HG02970 (cell line): Measurements from ENCODE around the gene ANKRD36.
"Not testable (repeated sequence)": the region's sequence is repeated elsewhere in the genome, so short reads cannot be mapped to it uniquely, and the experiment has no call there.

ENCODE experiments used
- ATAC-seq: cut with Tn5 transposase; IDR thresholded peaks from one replicate; pipeline ENCODE4 v1.9.1; 2021; ENCODE audit warnings: mild to moderate bottlenecking, moderate library complexity, moderate number of reproducible peaks; ENCODE audit not compliant: unreplicated experiment, low FRiP score

ANKRD36 gene

DNA sequence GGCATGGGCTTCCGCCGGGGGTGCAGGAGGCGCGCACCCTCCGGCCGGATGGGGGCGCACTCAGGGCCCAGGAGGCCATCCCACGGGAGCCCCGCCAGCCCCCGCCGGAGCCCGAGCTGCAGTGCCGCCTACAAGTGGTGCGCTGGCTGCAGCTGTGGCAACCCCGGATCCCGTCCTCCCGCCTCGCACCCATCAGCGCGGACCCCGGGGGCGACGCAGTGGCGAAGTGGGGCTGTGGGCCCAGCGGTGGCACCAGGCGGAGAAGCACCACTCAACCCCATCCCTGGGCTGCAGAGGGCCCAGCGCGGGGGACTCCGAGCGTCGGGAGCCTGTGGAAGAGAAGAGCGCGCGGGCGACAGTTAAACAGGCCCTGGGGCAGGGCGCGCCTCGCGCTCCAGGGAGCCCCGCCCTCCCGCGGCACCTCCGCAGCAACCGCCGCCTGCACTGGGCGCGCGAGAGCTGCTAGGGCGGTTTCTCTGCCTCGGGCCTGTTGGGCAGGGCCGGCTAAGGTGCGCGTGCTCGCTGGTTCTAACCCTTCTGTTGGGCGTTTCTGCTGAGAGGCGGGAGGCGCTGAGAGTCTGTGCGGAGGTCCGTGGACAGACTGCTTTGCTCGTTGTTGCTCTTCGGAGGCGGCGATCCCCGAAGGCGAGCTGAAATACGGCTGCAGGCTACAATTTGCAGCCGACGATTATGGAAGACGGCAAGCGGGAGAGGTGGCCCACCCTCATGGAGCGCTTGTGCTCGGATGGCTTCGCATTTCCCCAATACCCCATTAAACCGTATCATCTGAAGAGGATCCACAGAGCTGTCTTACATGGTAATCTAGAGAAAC lies at the start of gene ANKRD36:
Gene ANKRD36 (plus strand): TSS at position 104 of the 832 bp plus-strand sequence. CDS start 587 bp downstream, at position 691.
- ATAC-seq: peak; percentile 85

- not testable (repeated sequence) for ATAC-seq
These were observed 46.9 kb upstream of the ANKRD36 start for GRCh38 chr2:97066030-97066429.

DNA sequence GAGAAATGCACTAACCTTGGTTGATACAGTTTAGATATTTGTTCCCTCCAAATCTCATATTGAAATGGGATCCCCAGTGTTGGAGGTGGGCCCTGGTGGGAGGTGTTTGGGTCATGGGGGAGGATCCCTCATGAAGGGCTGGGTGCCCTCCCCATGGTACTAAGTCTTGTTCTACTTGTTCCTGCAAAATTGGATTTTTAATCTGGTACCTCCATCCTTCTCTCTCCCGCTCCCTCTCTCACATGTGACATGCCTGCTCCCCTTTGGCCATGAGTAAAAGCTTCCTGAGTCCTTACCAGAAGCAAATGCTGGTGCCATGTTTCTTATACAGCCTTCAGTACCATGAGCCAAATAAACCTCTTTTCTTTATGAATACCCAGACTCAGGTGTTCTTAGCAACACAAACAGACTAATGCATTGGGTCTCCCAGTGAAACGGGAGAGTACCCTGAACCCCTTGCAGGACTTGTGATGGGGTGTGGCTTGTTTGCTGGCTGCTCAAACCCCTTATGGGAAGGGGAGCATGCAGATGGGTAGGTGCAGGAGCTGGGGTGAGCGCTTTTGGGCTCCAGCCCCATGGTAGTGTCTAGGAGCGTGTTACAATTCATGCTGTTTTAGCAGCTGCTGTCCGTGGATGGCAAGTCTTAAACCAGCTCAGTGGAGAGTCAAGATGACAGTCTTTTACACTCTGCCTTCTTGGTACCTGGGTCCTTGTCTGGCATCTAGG lies 45.5 kb upstream of the ANKRD36 start:
- ATAC-seq: no peak

- ATAC-seq: no peak
These were observed 44.9 kb upstream of the ANKRD36 start for GRCh38 chr2:97068074-97068473.

DNA sequence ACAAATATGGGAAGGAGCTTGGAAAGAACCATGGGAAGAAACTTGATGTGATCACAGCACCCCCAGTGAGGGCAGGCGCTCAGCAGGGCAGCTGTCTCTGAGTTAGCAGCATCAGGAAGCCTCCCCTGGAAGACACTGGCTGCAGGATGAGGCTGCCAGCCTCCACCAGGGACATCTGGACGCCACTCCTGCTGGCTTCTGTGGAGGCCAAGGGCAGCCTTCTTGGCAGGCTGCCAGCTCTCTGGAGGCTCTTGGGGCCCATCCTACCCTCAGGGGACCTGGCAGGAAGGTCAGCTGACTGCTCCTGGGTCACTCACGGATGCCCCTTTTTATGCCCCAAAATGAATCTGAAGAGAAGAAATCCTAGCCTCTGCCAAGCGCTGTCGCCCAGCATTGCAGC lies 44.2 kb upstream of the ANKRD36 start:
- ATAC-seq: not testable (repeated sequence)

DNA sequence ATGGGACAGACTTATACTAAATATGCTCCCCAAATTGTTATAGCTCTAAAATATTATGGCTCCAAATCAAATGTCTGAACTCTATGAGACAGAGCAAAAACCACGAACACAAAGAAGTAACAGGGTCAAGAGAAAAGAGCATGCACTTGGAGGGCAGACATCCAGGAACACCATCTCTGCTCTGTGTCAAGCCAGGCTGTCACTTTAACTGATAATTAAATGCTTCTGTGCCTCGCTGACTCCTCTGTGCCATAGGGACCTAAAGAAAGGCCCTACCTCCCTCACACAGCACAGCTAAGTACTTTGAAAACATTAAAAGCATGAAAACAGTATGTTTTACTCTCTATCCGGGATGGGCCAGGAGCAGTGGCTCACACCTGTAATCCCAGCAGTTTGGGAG lies 42.0 kb upstream of the ANKRD36 start:
- not testable (repeated sequence) for ATAC-seq

- ATAC-seq: not testable (repeated sequence)
These were observed 35.7 kb upstream of the ANKRD36 start for GRCh38 chr2:97077213-97077612.

- ATAC-seq: not testable (repeated sequence)
These were observed 32.1 kb upstream of the ANKRD36 start for GRCh38 chr2:97080855-97081254.

DNA sequence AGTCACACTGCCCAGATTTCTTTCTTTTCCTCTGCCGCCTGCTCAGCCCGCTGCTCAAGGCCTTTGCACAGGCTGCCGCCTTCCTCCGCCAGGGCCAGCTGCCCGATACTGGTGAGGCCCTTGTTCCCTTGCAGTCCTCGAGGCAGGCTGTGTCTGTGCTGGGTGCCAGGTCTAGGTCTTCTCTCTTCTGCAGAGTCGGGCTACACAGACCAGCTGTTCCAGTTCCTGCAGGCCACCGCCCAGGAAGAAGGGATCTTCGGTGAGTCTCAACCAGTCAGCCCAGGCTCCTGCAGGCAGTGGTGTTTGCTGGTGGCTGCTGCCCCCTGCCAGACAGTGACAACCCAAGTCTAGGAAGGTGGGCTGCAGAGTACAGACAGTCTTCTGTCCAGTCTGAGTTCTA lies 30.7 kb upstream of the ANKRD36 start:
- ATAC-seq: not testable (repeated sequence)

- not testable (repeated sequence) for ATAC-seq
These were observed 29.4 kb upstream of the ANKRD36 start for GRCh38 chr2:97083516-97083915.

DNA sequence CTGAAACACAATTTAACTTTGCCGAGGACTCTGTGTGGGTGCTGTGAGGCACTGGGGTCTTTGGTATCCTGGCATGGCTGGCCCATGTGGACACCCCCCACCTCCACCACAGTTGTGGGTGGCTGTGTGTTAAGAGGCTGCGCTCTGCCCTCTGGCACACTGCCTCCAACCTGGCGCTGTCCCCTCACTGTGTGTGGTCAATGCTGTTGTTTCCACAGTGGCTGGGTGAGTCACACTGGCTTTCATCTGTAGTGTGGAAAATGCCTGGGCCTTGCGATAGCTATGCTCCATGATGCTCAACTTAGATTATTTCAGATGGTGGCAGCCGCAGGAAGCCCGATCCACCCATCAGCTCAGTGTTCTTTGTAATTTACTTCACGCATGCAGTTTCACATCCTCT lies 27.9 kb upstream of the ANKRD36 start:
- ATAC-seq: not testable (repeated sequence)

DNA sequence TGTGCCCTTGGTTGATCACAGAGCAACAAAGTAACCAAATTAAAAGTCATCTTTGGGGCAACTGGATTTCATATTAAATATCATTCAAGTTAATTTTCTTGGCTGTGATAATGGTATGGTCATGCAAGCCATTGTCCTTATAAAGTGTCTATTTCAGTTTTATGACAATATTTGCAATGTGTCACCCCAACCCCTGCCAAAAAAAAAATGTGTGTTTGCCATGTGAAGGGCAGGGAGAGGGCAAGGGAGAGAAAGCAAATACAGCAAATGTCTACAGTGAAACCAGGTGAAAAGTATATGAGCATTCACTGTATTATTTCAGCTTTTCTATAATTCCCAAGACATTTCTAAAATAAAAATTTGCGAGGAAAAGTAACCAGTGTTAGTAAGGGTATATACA lies 24.2 kb upstream of the ANKRD36 start:
- not testable (repeated sequence) for ATAC-seq

DNA sequence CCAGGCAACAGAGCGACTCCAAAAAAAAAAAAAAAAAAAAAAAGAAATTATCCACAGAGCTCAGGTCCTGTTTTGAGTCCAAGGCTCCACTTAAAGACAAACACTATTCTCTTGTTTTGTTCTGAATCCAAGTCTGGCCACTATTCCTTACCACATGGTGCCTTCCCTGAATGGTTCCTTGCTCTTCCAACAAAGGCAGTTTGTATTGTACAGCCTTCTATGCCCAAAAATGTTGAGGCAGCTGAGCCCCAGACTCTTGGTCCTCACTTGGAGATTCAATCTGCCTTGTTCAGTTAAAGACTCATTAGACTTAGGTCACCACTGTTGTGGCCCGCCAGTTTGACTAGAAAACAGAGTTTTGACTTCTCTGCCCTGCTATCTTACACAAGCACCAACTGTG lies 20.0 kb upstream of the ANKRD36 start:
- not testable (repeated sequence) for ATAC-seq

GRCh38 chr2:97093983-97094771 lies 18.8 kb upstream of the ANKRD36 start:
- peak; percentile 37 for ATAC-seq

DNA sequence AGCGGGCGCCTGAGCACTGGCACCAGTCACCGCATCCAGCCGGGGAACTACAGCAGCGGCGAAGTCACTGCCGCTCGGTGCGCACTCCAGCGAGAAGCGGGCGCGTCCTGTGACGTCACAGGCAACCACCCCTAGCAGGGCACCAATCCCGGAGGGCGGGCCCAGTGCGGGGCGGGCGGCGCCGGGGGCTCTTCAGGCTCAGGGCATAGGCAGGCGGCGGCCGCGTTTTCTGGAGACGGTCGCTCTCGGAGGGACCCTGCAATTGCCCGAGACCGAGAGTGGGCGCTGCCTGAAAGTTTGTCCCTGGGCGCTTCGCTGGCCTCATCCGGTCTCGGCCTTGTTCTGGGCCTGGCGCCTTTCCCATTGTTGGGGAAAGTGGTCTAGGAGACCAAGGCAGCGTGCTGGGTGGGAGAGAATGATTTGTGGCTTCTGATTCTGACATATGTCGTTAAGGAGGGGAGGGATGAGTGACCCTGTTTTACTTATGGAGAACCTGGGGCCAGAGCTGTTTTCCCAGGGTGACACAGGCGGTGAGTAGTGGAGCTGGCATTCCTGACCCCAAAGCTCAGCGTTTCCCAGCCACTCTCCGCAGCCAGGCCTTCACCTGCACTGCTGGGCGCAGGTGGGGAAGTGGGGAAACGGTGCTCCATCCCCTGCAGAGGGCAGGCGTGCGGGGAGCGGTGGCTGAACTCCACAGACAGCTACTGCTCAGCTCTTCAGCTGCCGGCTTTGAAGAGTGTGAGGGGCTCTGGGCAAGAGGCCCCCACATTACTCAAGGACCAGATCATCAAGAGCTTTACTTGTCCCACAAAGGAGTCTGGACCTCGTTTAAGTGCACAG lies 18.0 kb upstream of the ANKRD36 start, which contains the start of gene FAHD2B:
Gene FAHD2B (minus strand): TSS at position 111 of the 840 bp plus-strand sequence. CDS start 3,176 bp downstream, outside the sequence.
- peak; percentile 69 for ATAC-seq

DNA sequence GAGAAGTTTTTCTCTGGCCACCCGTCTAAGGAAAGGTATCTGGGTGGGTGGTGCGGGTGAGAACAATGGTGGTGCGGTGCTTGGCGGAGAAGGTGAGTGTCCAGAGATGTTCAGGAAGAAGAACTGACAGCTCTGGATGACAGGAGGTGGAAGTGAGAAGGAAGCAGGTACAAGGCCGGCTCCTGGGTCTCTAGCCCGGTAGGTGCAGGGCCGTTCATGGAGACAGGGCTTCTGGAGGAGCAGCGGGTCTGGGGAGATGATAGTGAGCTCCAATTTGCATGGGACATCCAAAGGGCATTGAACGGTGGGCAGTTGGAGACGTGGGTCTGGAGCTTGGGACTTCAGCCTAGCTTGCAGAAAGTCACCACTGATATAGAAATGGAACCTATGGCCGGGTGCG lies 17.3 kb upstream of the ANKRD36 start:
- ATAC-seq: no peak

GRCh38 chr2:97098786-97099372 lies 14.1 kb upstream of the ANKRD36 start:
- not testable (repeated sequence) for ATAC-seq

GRCh38 chr2:97106878-97107277 lies 6.1 kb upstream of the ANKRD36 start:
- not testable (repeated sequence) for ATAC-seq

- not testable (repeated sequence) for ATAC-seq
These were observed 1.7 kb upstream of the ANKRD36 start for GRCh38 chr2:97111246-97111645.
